Trophoblast cell (in vitro differentiated cells and primary cell): ENCODE measurements around the gene COL19A1. TPM values are rescaled to one million over a fixed set of nuclear protein-coding genes. Genes with fewer than 3 reads are reported as not detected.

Experiments
- DNase-seq, 2 donors: peaks; one replicate each; pipeline ENCODE4 v3.0.0-alpha.2; 2016
- H2AFZ ChIP-seq: 2 replicates; pipeline ENCODE4 v1.6.1; 2013; ENCODE audit warnings: low read length, moderate library complexity, mild to moderate bottlenecking; ENCODE audit not compliant: insufficient read depth, poor library complexity
- H2AK5ac ChIP-seq: 2 replicates; pipeline ENCODE4 v1.6.1; 2013; ENCODE audit warnings: mild to moderate bottlenecking, low read length
- H2BK120ac ChIP-seq: 2 replicates; pipeline ENCODE4 v1.6.1; 2013; ENCODE audit warnings: low read length, mild to moderate bottlenecking, moderate library complexity; ENCODE audit not compliant: insufficient read depth, poor library complexity
- H2BK12ac ChIP-seq: 2 replicates; pipeline ENCODE4 v1.6.1; 2013; ENCODE audit warnings: mild to moderate bottlenecking, low read length, moderate library complexity
- H2BK5ac ChIP-seq: 2 replicates; pipeline ENCODE4 v1.6.1; 2013; ENCODE audit warnings: low read length, low read depth, moderate library complexity, mild to moderate bottlenecking; ENCODE audit not compliant: poor library complexity
- H3K14ac ChIP-seq: 2 replicates; pipeline ENCODE4 v1.6.1; 2013; ENCODE audit warnings: mild to moderate bottlenecking, low read length
- H3K18ac ChIP-seq: 2 replicates; pipeline ENCODE4 v1.6.1; 2013; ENCODE audit warnings: mild to moderate bottlenecking, low read length
- H3K23ac ChIP-seq: 2 replicates; pipeline ENCODE4 v1.6.1; 2013; ENCODE audit warnings: low read length
- H3K27ac ChIP-seq: 2 replicates; pipeline ENCODE4 v1.5.1; 2013; ENCODE audit warnings: low read depth, mild to moderate bottlenecking, inconsistent platforms, low read length, moderate library complexity
- H3K27me3 ChIP-seq: 2 replicates; pipeline ENCODE4 v1.6.1; 2013; ENCODE audit warnings: inconsistent platforms, mild to moderate bottlenecking, low read length, moderate library complexity; ENCODE audit not compliant: insufficient read depth
- H3K36me3 ChIP-seq, 2 experiments: 1 replicate in 1 of 2; 2 replicates in 1 of 2; pipeline ENCODE4 v1.6.1; 2013; ENCODE audit warnings: low read length in 2 of 2, mild to moderate bottlenecking in 2 of 2, moderate library complexity in 1 of 2; ENCODE audit not compliant: insufficient read depth in 2 of 2, control insufficient read depth in 1 of 2
- H3K4ac ChIP-seq: 2 replicates; pipeline ENCODE4 v1.6.1; 2013; ENCODE audit warnings: low read depth, mild to moderate bottlenecking, low read length, moderate library complexity
- H3K4me1 ChIP-seq, 2 experiments: 1 replicate in 1 of 2; 2 replicates in 1 of 2; pipeline ENCODE4 v1.6.1; 2013; ENCODE audit warnings: low read length in 2 of 2, mild to moderate bottlenecking in 2 of 2, moderate library complexity in 1 of 2; ENCODE audit not compliant: insufficient read depth in 2 of 2, control insufficient read depth in 1 of 2
- H3K4me2 ChIP-seq: 2 replicates; pipeline ENCODE4 v1.6.1; 2013; ENCODE audit warnings: inconsistent platforms, mild to moderate bottlenecking, low read length, moderate library complexity
- H3K4me3 ChIP-seq: 2 replicates; pipeline ENCODE4 v1.5.1; 2013; ENCODE audit warnings: mild to moderate bottlenecking, low read depth, low read length, inconsistent platforms
- H3K79me1 ChIP-seq: one replicate; pipeline ENCODE4 v1.6.1; 2013; ENCODE audit warnings: low read length
- H3K79me2 ChIP-seq: 2 replicates; pipeline ENCODE4 v1.6.1; 2013; ENCODE audit warnings: low read length, mild to moderate bottlenecking; ENCODE audit not compliant: control insufficient read depth, insufficient read depth, poor library complexity
- H3K9ac ChIP-seq: 2 replicates; pipeline ENCODE4 v1.6.1; 2013; ENCODE audit warnings: mild to moderate bottlenecking, low read length
- H3K9me3 ChIP-seq: 2 replicates; pipeline ENCODE4 v1.6.1; 2013; ENCODE audit warnings: low read depth, mild to moderate bottlenecking, control low read depth, inconsistent platforms, low read length; ENCODE audit not compliant: insufficient read depth
- H4K12ac ChIP-seq: 2 replicates; pipeline ENCODE4 v1.6.1; 2013; ENCODE audit warnings: low read depth, mild to moderate bottlenecking, low read length, moderate library complexity
- H4K8ac ChIP-seq: 2 replicates; pipeline ENCODE4 v1.6.1; 2013; ENCODE audit warnings: low read depth, mild to moderate bottlenecking, low read length, moderate library complexity
- H4K91ac ChIP-seq: one replicate; pipeline ENCODE4 v1.6.1; 2013; ENCODE audit warnings: low read depth, mild to moderate bottlenecking, low read length, moderate library complexity
- WGBS: extraction: QIAGEN DNeasy Blood & Tissue Kit; methylation state at CpG from one replicate; pipeline ENCODE4 v1.1.7; 2013; ENCODE audit warnings: missing lambda C conversion rate; ENCODE audit not compliant: insufficient read length, insufficient coverage; ENCODE audit errors: extremely low coverage; 5-methylcytosine and 5-hydroxymethylcytosine counted together
- polyA plus RNA-seq: library from polyadenylated mRNA; stranded (reverse); fragments of 200-250 nt; gene quantifications from 2 replicates; pipeline ENCODE4 v1.2.3, GENCODE V29; 2013

COL19A1 gene
- polyA plus RNA-seq, result 3.9 and 4.2 TPM in 2 replicates

DNA sequence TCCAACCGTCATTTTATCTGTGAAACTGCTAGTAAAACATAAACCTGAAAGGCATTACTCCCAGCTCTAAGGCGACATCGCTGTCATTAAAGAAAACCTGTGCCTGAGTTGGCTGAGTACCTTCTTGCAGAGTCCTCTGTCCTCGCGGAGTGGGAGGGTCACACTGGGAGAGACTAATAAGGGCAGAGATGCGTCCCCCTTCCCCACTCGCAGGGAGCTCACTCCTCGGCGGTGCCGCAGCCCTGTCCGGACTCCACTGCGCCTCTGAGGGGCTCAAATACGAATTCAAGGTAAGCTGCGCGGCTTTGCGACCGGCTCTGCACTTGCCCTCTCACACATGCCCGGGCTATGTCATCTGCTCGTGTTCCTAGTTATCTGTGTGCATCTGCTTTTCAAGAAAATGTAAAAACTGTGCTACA is at the start of gene COL19A1:
Gene COL19A1, plus strand, starts transcription at position 206 of the 419 bp plus-strand sequence. CDS start 13,012 bp downstream, outside the sequence.
- Histone ChIP-seq H2BK5ac (no peak within 1 kb of the TSS), H3K14ac (peak within 1 kb of the TSS; percentile 47), H3K18ac (peak within 1 kb of the TSS; percentile 20), H3K4me3 (peak within 1 kb of the TSS; percentile 82), H2BK12ac (no peak within 1 kb of the TSS), H2AK5ac (no peak within 1 kb of the TSS), H3K9ac (peak within 1 kb of the TSS; percentile 77), H3K27me3 (no peaks in the 10 kb centered on the region), H3K9me3 (no peaks in the 10 kb centered on the region), H3K4ac (peak within 1 kb of the TSS; percentile 24), H4K12ac (peak within 1 kb of the TSS; percentile 10), H4K91ac (peak within 1 kb of the TSS; percentile 49), H3K36me3 (no peaks in the 10 kb centered on the region), H3K79me2 (peaks cover 3% of the 10 kb centered on the region), H3K4me1 (peaks cover 0 to 2% of the 10 kb centered on the region in 2 experiments), H4K8ac (peak within 1 kb of the TSS; percentile 64), H3K27ac (peak within 1 kb of the TSS; percentile 18), H2AFZ (peak within 1 kb of the TSS; percentile 62), H3K4me2 (peak within 1 kb of the TSS; percentile 99), H3K23ac (no peak within 1 kb of the TSS), H3K79me1 (peaks cover 9% of the 10 kb centered on the region), H2BK120ac (peak within 1 kb of the TSS; percentile 27)
- peak in 1 of 2 donors; percentile 1 for DNase-seq
- WGBS, result no CpG with 5 or more reads among the region's 19 CpGs

GRCh38 chr6:69816569-69816968 is 49.8 kb upstream of the COL19A1 start:
- WGBS, result no CpG with 5 or more reads among the region's 3 CpGs
- H3K23ac ChIP-seq, result no peak overlapping the region
- H3K4me1 ChIP-seq, result peaks cover 2 to 15% of the 10 kb centered on the region in 2 experiments
- no peak overlapping the region for H3K18ac ChIP-seq
- H2AK5ac ChIP-seq, result no peak overlapping the region
- H3K27me3 ChIP-seq, result no peaks in the 10 kb centered on the region
- no peak overlapping the region for H4K8ac ChIP-seq
- H2BK120ac ChIP-seq, result no peak overlapping the region
- H2AFZ ChIP-seq, result no peak overlapping the region
- H3K4me3 ChIP-seq, result no peak overlapping the region
- H3K4me2 ChIP-seq, result no peak overlapping the region
- H4K12ac ChIP-seq, result no peak overlapping the region
- no peak overlapping the region for H2BK5ac ChIP-seq
- no peak overlapping the region for H4K91ac ChIP-seq
- H3K9me3 ChIP-seq, result peaks cover 1% of the 10 kb centered on the region
- H3K27ac ChIP-seq, result no peak overlapping the region
- no peak overlapping the region for H3K4ac ChIP-seq
- H3K9ac ChIP-seq, result no peak overlapping the region
- no peak overlapping the region for H3K14ac ChIP-seq
- H3K79me1 ChIP-seq, result peaks cover 8% of the 10 kb centered on the region
- H3K36me3 ChIP-seq, result no peaks in the 10 kb centered on the region
- no peak overlapping the region for H2BK12ac ChIP-seq
- no peaks in the 10 kb centered on the region for H3K79me2 ChIP-seq
- no peak for DNase-seq

- no peak overlapping the region for H3K4ac ChIP-seq
- no peak overlapping the region for H4K8ac ChIP-seq
- no peaks in the 10 kb centered on the region for H3K79me2 ChIP-seq
- no peak overlapping the region for H3K9ac ChIP-seq
- H3K9me3 ChIP-seq, result peaks cover 1% of the 10 kb centered on the region
- no peak overlapping the region for H2BK5ac ChIP-seq
- H3K4me1 ChIP-seq, result peaks cover 2 to 13% of the 10 kb centered on the region in 2 experiments
- no peaks in the 10 kb centered on the region for H3K27me3 ChIP-seq
- H2BK12ac ChIP-seq, result no peak overlapping the region
- H4K91ac ChIP-seq, result no peak overlapping the region
- no peak overlapping the region for H2BK120ac ChIP-seq
- DNase-seq, result no peak
- H3K14ac ChIP-seq, result no peak overlapping the region
- no peak overlapping the region for H3K23ac ChIP-seq
- no peak overlapping the region for H2AK5ac ChIP-seq
- no peak overlapping the region for H2AFZ ChIP-seq
- peaks cover 10% of the 10 kb centered on the region for H3K79me1 ChIP-seq
- no peak overlapping the region for H4K12ac ChIP-seq
- no peak overlapping the region for H3K27ac ChIP-seq
- H3K18ac ChIP-seq, result no peak overlapping the region
- H3K36me3 ChIP-seq, result no peaks in the 10 kb centered on the region
- no peak overlapping the region for H3K4me2 ChIP-seq
- no peak overlapping the region for H3K4me3 ChIP-seq
Observed at GRCh38 chr6:69817358-69817757, 49.0 kb upstream of the COL19A1 start.

- H3K14ac ChIP-seq, result no peak overlapping the region
- no peak overlapping the region for H4K12ac ChIP-seq
- H3K18ac ChIP-seq, result no peak overlapping the region
- no peak overlapping the region for H4K8ac ChIP-seq
- H4K91ac ChIP-seq, result no peak overlapping the region
- H2AK5ac ChIP-seq, result no peak overlapping the region
- H3K27me3 ChIP-seq, result no peaks in the 10 kb centered on the region
- H3K4ac ChIP-seq, result no peak overlapping the region
- H3K79me1 ChIP-seq, result peaks cover 6% of the 10 kb centered on the region
- H3K4me1 ChIP-seq, result peaks cover 0 to 10% of the 10 kb centered on the region in 2 experiments
- H3K9ac ChIP-seq, result no peak overlapping the region
- no peak overlapping the region for H3K4me3 ChIP-seq
- H3K79me2 ChIP-seq, result no peaks in the 10 kb centered on the region
- WGBS, result no CpG with 5 or more reads among the region's 2 CpGs
- no peak for DNase-seq
- H3K4me2 ChIP-seq, result no peak overlapping the region
- H3K23ac ChIP-seq, result no peak overlapping the region
- no peaks in the 10 kb centered on the region for H3K36me3 ChIP-seq
- H2BK5ac ChIP-seq, result no peak overlapping the region
- H2BK120ac ChIP-seq, result no peak overlapping the region
- peaks cover 1% of the 10 kb centered on the region for H3K9me3 ChIP-seq
- no peak overlapping the region for H3K27ac ChIP-seq
- H2BK12ac ChIP-seq, result peak overlapping the region; percentile 6
- H2AFZ ChIP-seq, result no peak overlapping the region
Observed at GRCh38 chr6:69818223-69818930, 48.0 kb upstream of the COL19A1 start.
